Gastroesophageal sphincter (tissue), 3 donors: ENCODE data around the gene SMURF1.

Source experiments
- EP300 ChIP-seq: sonication (generic); formaldehyde crosslinking; IDR thresholded peaks from one replicate; pipeline ENCODE4 v1.6.1; 2017; ENCODE audit warnings: antibody characterized with exemption, mild to moderate bottlenecking
- POLR2A ChIP-seq, 2 donors: fragments of 450-650 bp; IDR thresholded peaks; one replicate each; pipeline ENCODE4 v1.6.1; 2017; ENCODE audit warnings: antibody characterized with exemption in 2 of 2, mild to moderate bottlenecking in 2 of 2, moderate library complexity in 1 of 2
- POLR2AphosphoS5 ChIP-seq: sonication (generic); formaldehyde crosslinking; IDR thresholded peaks from one replicate; pipeline ENCODE4 v1.6.1; 2017; ENCODE audit warnings: antibody characterized with exemption
- TF ChIP-seq, protein P1 (sequence below), 4 experiments: fragments of 200-600 bp in 2 of 4; fragments of 450-650 bp in 2 of 4; sonication (generic) in 1 of 4; IDR thresholded peaks; one replicate each; pipeline ENCODE4 v1.5.1; 2017 to 2019; ENCODE audit warnings: antibody characterized with exemption in 4 of 4, mild to moderate bottlenecking in 2 of 4, moderate library complexity in 2 of 4

DNA sequence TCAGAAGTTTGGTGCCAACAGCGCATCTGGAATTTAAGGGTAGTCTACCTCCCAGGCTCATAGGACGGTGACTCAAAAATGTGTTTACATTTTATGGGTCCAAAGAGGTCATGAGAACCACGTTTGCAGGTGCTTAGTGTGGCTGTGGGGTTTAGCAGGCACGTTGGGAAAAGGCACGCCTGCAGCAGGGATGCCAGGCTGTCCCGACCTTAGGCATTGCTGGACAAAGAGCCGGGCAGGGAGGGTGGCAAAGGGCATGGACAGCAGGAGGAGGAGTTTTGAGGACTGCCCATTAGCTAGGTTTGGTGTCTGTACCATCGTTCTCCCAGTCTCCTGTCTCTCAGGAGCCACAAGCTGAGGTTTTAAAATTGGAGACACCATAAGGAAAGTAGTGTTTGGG is 161.2 kb downstream of the SMURF1 start:
- TF ChIP-seq EP300 (no peak), POLR2A (IDR thresholded peaks at IDR 0.05) (no peak), POLR2AphosphoS5 (no peak)
- TF ChIP-seq, protein P1, sequence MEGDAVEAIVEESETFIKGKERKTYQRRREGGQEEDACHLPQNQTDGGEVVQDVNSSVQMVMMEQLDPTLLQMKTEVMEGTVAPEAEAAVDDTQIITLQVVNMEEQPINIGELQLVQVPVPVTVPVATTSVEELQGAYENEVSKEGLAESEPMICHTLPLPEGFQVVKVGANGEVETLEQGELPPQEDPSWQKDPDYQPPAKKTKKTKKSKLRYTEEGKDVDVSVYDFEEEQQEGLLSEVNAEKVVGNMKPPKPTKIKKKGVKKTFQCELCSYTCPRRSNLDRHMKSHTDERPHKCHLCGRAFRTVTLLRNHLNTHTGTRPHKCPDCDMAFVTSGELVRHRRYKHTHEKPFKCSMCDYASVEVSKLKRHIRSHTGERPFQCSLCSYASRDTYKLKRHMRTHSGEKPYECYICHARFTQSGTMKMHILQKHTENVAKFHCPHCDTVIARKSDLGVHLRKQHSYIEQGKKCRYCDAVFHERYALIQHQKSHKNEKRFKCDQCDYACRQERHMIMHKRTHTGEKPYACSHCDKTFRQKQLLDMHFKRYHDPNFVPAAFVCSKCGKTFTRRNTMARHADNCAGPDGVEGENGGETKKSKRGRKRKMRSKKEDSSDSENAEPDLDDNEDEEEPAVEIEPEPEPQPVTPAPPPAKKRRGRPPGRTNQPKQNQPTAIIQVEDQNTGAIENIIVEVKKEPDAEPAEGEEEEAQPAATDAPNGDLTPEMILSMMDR (IDR thresholded peaks at IDR 0.05) = no peak
